Measurements from ENCODE around the gene RCAN3.

The RCAN3 gene

DNA sequence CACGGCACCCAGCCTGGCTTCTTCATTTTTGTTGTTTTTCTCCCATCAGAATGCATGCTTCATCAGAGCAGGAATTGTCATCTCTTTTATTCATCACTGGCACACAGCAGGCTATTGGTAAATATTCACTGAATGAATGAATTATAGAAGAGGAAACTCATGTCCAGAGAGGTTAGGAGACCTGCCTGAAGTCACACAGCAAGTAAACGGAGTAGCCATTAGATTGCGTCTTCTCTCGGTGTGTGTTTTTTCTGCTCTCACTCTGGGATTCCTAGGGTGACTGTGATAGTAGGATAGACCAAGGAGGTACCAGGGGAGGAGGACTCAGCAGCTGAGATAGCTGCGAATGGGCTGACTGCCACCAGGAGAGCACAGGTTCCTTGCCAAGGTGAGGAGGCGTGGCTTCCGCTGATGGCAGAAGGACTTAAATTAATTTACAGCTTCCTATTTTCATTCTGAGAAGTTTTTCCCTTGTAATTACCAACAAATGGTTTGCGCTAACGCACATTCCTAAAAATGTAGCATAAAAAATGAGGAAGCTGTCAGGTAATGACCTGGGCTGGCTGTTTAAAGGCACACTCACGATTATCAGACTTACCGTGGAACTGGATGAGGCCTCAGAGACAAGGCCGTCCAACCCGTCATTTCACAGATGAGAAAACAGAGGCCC lies 48.8 kb downstream of the RCAN3 start:
- DNase-seq (ENCODE audit: low read depth in 3 of 3), result no peak

GRCh38 chr1:24551960-24552571 lies 49.4 kb downstream of the RCAN3 start:
- no peak for DNase-seq (ENCODE audit: low read depth in 3 of 3)

- DNase-seq (ENCODE audit: low read depth in 3 of 3), result no peak
Measured at GRCh38 chr1:24553931-24554330, 51.3 kb downstream of the RCAN3 start.

GRCh38 chr1:24554714-24555113 lies 52.1 kb downstream of the RCAN3 start:
- DNase-seq (ENCODE audit: low read depth in 3 of 3), result no peak

DNA sequence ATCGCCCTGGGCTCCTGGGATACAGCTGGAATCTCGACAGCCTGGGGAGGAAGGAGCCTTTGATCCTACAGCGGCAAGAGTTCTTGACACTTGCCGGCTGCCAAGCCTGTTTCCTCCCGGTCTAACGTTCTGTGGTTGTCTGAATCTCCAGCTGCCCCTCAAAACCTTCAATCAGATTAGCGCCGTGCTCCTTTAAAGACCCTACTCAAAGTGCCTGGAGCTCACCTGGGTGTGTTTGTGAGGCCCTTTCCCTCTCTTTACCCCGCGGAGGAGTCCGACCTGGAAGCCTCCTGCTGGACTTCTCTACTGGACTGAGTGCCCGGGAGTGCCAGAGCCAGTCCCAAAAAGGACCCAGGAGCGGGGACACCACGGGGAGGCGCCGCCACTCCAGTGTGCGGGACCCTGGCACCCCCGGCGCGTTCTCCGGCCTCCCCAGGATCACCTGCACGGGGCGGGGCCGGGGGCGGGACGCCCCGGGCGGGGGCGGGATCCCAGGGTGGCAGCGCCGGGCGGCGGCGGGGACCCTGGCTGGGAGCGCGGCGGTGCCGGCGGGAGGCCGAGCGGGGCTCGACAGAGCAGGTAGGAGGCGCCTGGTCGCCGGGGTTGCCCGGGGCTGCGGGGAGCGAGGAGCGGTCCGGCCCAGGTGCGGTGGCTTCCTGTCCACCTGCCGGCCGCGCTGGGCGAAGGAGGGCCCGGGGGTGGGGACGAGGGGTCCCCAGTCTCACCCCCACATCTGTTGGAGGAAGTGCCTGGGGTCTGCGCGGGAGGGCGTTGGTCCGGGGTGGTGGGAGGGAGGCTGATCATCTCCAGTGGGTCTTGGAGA lies 53.2 kb downstream of the RCAN3 start, which contains the start of gene NCMAP:
Gene NCMAP (plus strand): TSS at position 497 of the 823 bp plus-strand sequence. CDS start 39,344 bp downstream, outside the sequence.
- peak in 1 of 3 donors; percentile 34 for DNase-seq (ENCODE audit: low read depth in 3 of 3)

DNA sequence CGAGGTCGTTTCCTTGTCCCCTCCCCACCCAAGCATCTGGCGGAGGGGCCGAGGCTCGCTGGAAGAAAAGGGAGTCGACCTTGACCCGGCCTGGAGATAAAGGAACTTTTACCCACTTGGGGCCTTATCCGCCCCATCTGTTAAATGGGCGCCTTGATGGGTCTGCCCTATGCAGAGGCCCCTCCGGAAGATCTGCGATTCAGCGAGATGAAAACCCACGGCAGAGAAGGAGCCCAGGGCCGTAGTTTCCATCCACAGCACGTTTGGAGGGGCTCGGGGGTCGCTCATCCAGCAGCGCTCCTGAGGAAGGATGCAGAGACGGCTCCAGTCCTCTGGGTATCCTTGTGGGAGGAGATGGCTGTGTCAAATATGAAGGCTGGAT lies 53.8 kb downstream of the RCAN3 start:
- no peak for DNase-seq (ENCODE audit: low read depth in 3 of 3)

DNA sequence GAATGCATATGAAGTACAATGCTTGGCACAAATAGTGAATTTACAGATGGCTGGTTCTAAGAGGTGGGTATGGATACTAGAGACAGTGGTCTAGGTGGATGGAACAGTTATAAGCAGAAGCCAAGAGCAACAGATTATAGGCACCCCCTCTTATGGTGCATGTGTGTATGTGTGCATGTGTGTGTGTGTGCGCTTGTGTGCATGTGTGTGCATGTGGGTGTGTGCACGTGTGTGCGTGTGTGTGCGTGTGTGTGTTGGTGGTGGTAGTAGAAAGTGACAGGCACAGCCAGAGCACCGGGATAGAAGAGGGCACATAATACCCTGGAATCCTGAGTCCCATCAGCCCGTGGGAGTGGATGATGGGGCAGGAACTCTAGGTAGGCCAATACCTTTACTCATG lies 54.6 kb downstream of the RCAN3 start:
- DNase-seq (ENCODE audit: low read depth in 3 of 3), result no peak

DNA sequence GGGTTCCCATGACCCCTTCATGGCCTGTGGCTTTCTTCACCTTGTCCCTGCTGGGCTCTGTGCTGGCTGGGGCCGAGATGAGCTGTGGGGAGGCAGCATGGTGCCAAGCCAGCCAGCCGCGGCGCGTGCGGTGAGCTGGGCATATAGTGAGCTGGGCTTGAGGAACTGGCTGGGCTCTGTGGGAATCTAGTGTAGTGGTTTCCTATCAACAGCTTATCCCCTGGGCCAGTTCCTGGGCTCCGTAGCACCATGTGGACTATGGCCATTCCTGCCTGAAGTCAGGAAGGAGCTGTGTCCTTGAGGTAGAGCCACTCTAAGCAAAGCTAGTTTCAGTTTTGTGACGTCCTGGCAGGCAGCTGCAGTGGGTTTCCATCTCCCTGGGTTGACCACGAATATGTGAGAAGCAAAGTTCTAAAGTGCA lies 55.1 kb downstream of the RCAN3 start:
- DNase-seq (ENCODE audit: low read depth in 3 of 3), result no peak

DNA sequence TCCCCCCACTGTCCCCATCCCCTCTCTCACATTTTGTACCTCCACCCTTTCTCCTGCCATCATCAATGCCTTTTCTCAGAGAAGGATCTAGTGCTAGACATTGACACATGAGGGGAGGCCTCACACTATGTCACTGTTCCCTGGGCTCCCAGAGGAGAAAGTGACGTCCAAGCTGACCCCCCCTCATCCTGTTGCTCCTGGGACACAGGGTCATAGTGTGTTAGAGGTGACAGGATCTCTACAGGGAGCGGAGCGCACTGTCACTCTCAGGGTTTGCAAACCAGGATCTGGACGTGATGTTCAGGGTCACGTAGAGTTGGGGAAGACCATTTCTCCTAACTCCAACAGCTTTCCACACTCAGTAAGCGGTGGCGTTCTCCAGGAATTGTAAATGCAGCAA lies 55.8 kb downstream of the RCAN3 start:
- DNase-seq (ENCODE audit: low read depth in 3 of 3), result no peak

GRCh38 chr1:24558902-24559791 lies 56.5 kb downstream of the RCAN3 start:
- DNase-seq (ENCODE audit: low read depth in 3 of 3), result no peak

DNA sequence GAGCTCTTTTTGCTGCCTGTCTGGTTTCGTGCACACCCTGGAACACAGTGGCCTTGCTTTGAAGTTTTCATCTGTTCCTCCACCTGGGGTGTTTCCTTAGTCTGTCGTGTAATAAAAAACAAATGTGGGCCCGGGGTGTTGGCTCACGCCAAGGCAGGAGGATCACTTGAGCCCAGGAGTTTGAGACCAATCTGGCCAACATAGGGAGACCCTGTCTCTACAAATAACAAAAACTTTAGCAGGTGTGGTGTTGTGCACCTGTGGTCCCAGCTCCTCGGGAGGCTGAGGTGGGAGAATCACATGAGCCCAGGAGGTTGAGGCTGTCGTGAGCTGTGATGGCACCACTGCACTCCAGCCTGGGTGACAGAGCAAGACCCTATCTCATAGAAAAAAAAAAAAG lies 57.7 kb downstream of the RCAN3 start:
- no peak for DNase-seq (ENCODE audit: low read depth in 3 of 3)

- DNase-seq (ENCODE audit: low read depth in 3 of 3), result no peak
Measured at GRCh38 chr1:24562625-24563024, 60.0 kb downstream of the RCAN3 start.

DNA sequence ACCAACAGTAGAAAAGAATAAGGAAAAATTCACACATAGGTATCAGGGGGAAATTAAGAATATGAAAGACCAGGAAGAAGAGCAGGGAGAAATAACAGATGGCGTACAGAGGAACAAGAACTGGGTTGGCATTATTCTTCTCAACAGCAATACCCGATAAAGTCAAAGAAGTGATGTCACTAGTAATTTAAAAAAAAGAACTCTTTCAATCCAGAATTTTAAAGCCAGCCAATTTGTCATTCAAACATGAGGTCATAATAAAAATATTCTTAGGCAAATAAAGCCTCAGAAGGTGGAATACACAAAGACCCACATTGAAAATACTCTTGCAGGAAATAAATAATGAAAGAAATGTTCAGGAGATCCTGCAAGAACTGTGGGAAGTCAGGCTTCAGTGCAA lies 62.1 kb downstream of the RCAN3 start:
- DNase-seq (ENCODE audit: low read depth in 3 of 3), result no peak

GRCh38 chr1:24566236-24566867 lies 63.7 kb downstream of the RCAN3 start:
- no peak for DNase-seq (ENCODE audit: low read depth in 3 of 3)

DNA sequence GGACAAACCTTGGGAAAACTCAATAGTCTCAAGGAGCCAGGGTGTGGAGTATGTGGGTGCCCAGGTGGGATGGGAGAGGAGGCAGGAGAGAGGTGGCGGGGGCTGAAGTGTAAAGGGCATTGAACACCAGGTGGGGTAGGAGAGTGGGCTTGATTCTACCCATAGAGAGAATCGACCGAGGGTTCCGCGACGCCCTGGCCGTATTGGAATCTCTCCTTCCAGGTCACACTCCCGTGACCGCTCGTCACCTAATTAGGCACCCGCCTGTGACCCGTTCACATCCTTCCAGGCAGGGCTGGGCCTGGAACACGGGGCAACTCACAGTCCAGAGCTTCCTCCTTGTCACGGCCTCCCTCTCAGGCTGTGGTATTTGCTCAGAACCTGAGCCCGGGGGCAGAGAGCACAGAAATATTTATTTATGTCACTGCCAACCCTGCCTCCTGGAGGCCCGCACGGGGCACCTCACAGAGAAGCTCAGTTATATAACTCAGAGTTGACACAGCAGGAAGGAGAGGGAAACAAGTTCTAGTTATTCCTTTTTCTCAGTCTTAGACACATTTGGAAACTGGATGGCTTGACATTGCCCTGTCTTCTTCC lies 65.3 kb downstream of the RCAN3 start:
- no peak for DNase-seq (ENCODE audit: low read depth in 3 of 3)

DNA sequence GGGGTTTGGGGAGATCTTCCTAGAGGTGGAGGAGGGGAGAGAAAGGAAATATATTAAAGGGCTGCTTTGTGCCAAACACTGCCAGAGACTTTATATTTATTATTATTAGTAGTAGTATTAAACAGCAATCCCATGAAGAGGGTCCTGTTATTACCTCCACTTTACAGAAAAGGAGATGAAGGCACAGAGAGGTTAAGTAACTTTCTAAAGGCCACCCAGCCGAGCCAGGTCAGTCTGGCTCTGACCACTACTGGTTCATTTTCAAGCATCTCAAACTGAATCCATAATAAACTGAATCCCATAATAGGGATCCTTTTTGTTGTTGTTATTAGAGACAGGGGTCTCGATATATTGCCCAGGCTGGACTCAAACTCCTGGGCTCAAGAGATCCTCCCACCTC lies 65.8 kb downstream of the RCAN3 start:
- DNase-seq (ENCODE audit: low read depth in 3 of 3), result no peak

DNA sequence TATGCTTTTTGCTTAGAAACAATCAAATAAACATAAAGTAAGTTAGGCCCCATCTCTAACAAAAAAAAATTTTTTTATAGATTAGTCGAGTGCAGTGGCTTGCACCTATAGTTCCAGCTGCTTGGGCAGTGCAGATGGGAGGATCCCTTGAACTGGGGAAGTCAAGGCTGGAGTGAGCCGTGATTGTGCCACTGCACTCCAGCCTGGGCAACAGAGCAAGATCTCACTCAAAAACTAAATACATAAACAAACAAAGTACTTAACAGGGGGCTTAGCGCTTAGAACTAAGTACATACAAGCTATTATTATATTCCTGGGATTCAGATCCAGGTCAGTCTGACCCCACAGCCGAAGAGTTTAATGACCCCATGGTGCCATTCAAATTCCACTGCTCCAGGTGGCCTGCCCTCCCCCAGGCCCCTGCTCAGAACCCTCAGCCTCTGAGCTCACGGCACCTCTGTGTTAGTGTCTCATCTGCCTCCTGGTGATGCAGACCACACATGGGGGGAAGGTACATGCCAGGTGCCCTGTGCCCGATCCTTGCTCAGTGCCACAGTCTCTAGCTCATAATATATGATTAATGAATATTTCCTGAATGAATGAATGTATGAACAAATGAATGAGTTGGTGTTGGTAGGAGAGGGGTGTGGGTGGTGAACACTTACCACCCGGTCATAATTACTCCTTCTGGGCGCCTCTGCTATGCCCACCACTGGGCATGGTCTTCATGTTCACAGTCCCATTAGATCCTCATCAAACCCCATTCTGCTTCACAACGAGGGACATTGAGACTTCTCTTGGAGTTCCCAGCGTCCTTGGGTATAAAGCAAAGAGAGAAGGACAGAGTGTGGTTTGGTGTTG lies 67.9 kb downstream of the RCAN3 start:
- DNase-seq (ENCODE audit: low read depth in 3 of 3), result no peak

DNA sequence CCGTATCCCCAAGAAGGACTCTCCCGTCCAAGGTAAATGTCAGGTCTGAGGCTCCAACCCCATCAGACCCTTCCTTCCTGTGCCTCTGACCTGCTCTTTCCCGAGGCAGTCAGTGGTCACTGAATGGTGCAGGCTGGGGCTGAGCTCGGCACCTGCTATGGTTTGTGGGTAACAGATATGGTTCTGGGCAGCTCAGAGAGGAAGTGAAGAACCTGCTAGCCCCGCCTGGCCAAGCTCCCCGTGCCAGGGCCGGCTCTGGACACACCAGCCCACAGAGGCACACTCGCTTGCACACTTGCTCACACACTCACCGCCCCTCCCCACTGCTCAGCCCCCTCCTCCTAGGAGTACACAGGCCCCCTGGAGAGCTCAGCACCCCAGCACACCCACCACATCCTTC lies 69.7 kb downstream of the RCAN3 start:
- DNase-seq (ENCODE audit: low read depth in 3 of 3), result no peak

- DNase-seq (ENCODE audit: low read depth in 3 of 3), result no peak
Measured at GRCh38 chr1:24575905-24576587, 73.4 kb downstream of the RCAN3 start.
